A673 (cell line): ENCODE measurements around the gene CORO6. TPM values are rescaled to one million over a fixed set of nuclear protein-coding genes. Genes with fewer than 3 reads are reported as not detected.

ENCODE experiments used
- BruUV-seq: library from RNA; stranded (reverse); fragments of 400-500 nt; replicated peaks from 2 replicates; lab custom pipeline; 2021; lab: Mats Ljungman, UMichigan
- CTCF ChIA-PET: fragments of 300-600 bp; sonication (Branson Sonifier 250); formaldehyde crosslinking; loops from one replicate; lab custom pipeline; 2022; ENCODE audit warnings: antibody characterized with exemption; lab: Charles Lee
- POLR2A ChIA-PET: fragments of 300-600 bp; sonication (Branson Sonifier 250); formaldehyde crosslinking; loops from one replicate; lab custom pipeline; 2022; ENCODE audit warnings: antibody characterized with exemption; ENCODE audit not compliant: low non-redundant PET; lab: Charles Lee
- DNase-seq: peaks from one replicate; pipeline ENCODE4 v3.0.0-alpha.2; 2015; ENCODE audit warnings: low spot score
- H3K27ac ChIP-seq: fragments of 200-600 bp; sonication (generic); 2 replicates; pipeline ENCODE4 v1.5.1; 2016; ENCODE audit warnings: mixed run types, low read depth, mild to moderate bottlenecking, mixed read lengths, antibody characterized with exemption, low read length; ENCODE audit not compliant: poor library complexity, severe bottlenecking
- H3K27me3 ChIP-seq: fragments of 200-600 bp; sonication (generic); replicated peaks from 2 replicates; pipeline ENCODE4 v1.6.1; 2017; ENCODE audit warnings: mixed run types, low read depth, mild to moderate bottlenecking, mixed read lengths, antibody characterized with exemption, low read length; ENCODE audit not compliant: insufficient read depth, poor library complexity
- H3K36me3 ChIP-seq: fragments of 200-600 bp; sonication (generic); 2 replicates; pipeline ENCODE4 v1.6.1; 2016; ENCODE audit warnings: mixed run types, mild to moderate bottlenecking, mixed read lengths, antibody characterized with exemption, low read length; ENCODE audit not compliant: insufficient read depth, poor library complexity, severe bottlenecking
- H3K4me1 ChIP-seq: fragments of 200-600 bp; sonication (generic); 2 replicates; pipeline ENCODE4 v1.6.1; 2017; ENCODE audit warnings: mixed run types, mild to moderate bottlenecking, mixed read lengths, antibody characterized with exemption, low read length; ENCODE audit not compliant: insufficient read depth, poor library complexity, severe bottlenecking
- H3K4me3 ChIP-seq: fragments of 200-600 bp; sonication (generic); 2 replicates; pipeline ENCODE4 v1.5.1; 2016; ENCODE audit warnings: low read depth, mixed run types, mild to moderate bottlenecking, mixed read lengths, low read length; ENCODE audit not compliant: poor library complexity, severe bottlenecking
- H3K9me3 ChIP-seq: fragments of 200-600 bp; sonication (generic); 2 replicates; pipeline ENCODE4 v1.6.1; 2016; ENCODE audit warnings: mixed run types, low read depth, mild to moderate bottlenecking, mixed read lengths, antibody characterized with exemption, low read length; ENCODE audit not compliant: poor library complexity, severe bottlenecking
- EZH2 ChIP-seq: fragments of 200-600 bp; sonication (generic); IDR thresholded peaks from 2 replicates; pipeline ENCODE4 v1.6.1; 2017; ENCODE audit warnings: borderline replicate concordance, low read depth, mild to moderate bottlenecking, mixed read lengths, antibody characterized with exemption, low read length; ENCODE audit not compliant: poor library complexity, severe bottlenecking
- intact Hi-C: fragments of 100-400 bp; cut with micrococcal nuclease; formaldehyde crosslinking; loops from one replicate; pipeline ENCODE4 v1.10.0; 2022; ENCODE audit not compliant: unreplicated experiment
- total RNA-seq: library from RNA; stranded (reverse); gene quantifications from 2 replicates; pipeline ENCODE4 v1.2.3, GENCODE V29; 2021
- TF ChIP-seq, protein P1 (sequence below): fragments of 300-800, 200-600 bp; sonication (generic); conservative IDR thresholded peaks from 2 replicates; pipeline ENCODE4 v1.5.1; 2017; ENCODE audit warnings: low read depth, mild to moderate bottlenecking, antibody characterized with exemption, low read length, moderate library complexity, mixed read lengths

The CORO6 gene
- total RNA-seq, 1 experiment from 2014 or later = 19.7 TPM

- intact Hi-C loops = no loop called here
- H3K4me3 ChIP-seq = no peak overlapping the region
- H3K27me3 ChIP-seq = no peaks in the 10 kb centered on the region
- TF ChIP-seq, protein P1, sequence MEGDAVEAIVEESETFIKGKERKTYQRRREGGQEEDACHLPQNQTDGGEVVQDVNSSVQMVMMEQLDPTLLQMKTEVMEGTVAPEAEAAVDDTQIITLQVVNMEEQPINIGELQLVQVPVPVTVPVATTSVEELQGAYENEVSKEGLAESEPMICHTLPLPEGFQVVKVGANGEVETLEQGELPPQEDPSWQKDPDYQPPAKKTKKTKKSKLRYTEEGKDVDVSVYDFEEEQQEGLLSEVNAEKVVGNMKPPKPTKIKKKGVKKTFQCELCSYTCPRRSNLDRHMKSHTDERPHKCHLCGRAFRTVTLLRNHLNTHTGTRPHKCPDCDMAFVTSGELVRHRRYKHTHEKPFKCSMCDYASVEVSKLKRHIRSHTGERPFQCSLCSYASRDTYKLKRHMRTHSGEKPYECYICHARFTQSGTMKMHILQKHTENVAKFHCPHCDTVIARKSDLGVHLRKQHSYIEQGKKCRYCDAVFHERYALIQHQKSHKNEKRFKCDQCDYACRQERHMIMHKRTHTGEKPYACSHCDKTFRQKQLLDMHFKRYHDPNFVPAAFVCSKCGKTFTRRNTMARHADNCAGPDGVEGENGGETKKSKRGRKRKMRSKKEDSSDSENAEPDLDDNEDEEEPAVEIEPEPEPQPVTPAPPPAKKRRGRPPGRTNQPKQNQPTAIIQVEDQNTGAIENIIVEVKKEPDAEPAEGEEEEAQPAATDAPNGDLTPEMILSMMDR = peak; percentile 44
- TF ChIP-seq EZH2 = no peak
- ChIA-PET POLR2A (no interaction called here), CTCF (no interaction called here)
- DNase-seq = no peak
- H3K9me3 ChIP-seq = no peaks in the 10 kb centered on the region
- H3K36me3 ChIP-seq = peaks cover 34% of the 10 kb centered on the region
- peak overlapping the region; percentile 61 for H3K27ac ChIP-seq
- peaks cover 40% of the 10 kb centered on the region for H3K4me1 ChIP-seq
- no TSS peak for BruUV-seq
Observed at GRCh38 chr17:29585080-29585751, 37.5 kb downstream of the CORO6 start.

DNA sequence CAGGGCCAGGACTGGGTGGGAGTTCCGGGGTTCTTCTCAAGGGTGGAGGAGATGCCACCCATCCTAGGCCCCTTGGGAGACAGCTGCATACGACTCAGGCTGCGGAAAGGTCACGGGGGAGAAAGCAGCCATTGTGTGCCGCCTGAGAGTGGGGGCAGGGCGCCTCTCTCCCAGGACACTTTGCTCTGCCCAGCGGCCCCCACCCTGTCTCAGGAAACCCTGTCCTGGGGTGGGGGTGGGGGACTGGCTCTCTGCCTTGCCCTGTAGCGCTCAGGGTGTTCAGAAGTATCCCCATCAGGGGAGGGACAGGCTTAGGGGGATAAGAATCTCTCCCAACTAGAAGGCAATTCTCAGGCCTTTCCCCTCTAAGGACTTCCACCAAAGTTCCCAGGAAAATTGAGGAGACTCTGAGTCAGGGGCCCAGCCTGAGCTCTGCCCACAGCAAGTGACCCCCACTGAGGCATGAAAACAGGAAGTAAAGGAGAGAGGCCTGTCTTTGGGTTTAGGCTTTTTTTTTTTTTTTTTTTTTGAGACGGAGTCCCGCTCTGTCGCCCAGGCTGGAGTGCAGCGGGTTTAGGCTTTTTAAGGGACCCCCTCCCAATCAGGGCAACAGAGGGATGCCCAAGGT, 38.1 kb downstream of the CORO6 start:
- ChIA-PET POLR2A (no interaction called here), CTCF (no interaction called here)
- Histone ChIP-seq H3K9me3 (no peaks in the 10 kb centered on the region), H3K4me1 (peaks cover 33% of the 10 kb centered on the region), H3K27me3 (no peaks in the 10 kb centered on the region), H3K4me3 (no peak overlapping the region), H3K27ac (peak overlapping the region; percentile 61), H3K36me3 (peaks cover 41% of the 10 kb centered on the region)
- TF ChIP-seq EZH2 = no peak
- TF ChIP-seq, protein P1 = no peak
- intact Hi-C loops = loop anchor here (5.0 kb wide), 1 partner anchor 348 kb away; the partner anchor contains the start of gene SSH2
- no TSS peak for BruUV-seq
- DNase-seq = no peak

GRCh38 chr17:29583324-29584248, 39.1 kb downstream of the CORO6 start:
- intact Hi-C loops = loop anchor here (5.0 kb wide), 1 partner anchor 349 kb away; the partner anchor contains the start of gene SSH2
- Histone ChIP-seq H3K4me1 (peaks cover 33% of the 10 kb centered on the region), H3K27ac (no peak overlapping the region), H3K36me3 (peaks cover 50% of the 10 kb centered on the region), H3K27me3 (no peaks in the 10 kb centered on the region), H3K4me3 (no peak overlapping the region), H3K9me3 (no peaks in the 10 kb centered on the region)
- no TSS peak for BruUV-seq
- DNase-seq = no peak
- ChIA-PET POLR2A (no interaction called here), CTCF (no interaction called here)
- TF ChIP-seq EZH2 = no peak
- TF ChIP-seq, protein P1 = no peak
